SK-N-MC (cell line): ENCODE measurements around the gene WARS2.

ENCODE experiments used
- EZH2 ChIP-seq: fragments of 200-600 bp; sonication (generic); IDR thresholded peaks from one replicate; pipeline ENCODE4 v1.6.1; 2017; ENCODE audit warnings: antibody characterized with exemption
- FOXP2 ChIP-seq: optimal IDR thresholded peaks from 2 replicates; pipeline ENCODE3; 2011; ENCODE audit warnings: mild to moderate bottlenecking, moderate library complexity; ENCODE audit not compliant: insufficient read depth; ENCODE audit errors: extremely low read length, control extremely low read depth
- POLR2AphosphoS5 ChIP-seq: IDR thresholded peaks from 2 replicates; pipeline ENCODE4 v1.6.1; 2012; ENCODE audit warnings: mild to moderate bottlenecking, low read depth, low read length, borderline replicate concordance

GRCh38 chr1:119083980-119084379, 56.5 kb downstream of the WARS2 start:
- TF ChIP-seq EZH2 (no peak), POLR2AphosphoS5 (no peak), FOXP2 (no peak)
